Measurements from ENCODE around the gene IL6. TPM values are rescaled to one million over a fixed set of nuclear protein-coding genes. Genes with fewer than 3 reads are reported as not detected.

The IL6 gene
- total and polyA plus RNA-seq, 2 of the 8 experiments (the other 6 are each of a cell fraction or from before 2014, with no cell fraction given): 0.12 to 0.41 TPM

DNA sequence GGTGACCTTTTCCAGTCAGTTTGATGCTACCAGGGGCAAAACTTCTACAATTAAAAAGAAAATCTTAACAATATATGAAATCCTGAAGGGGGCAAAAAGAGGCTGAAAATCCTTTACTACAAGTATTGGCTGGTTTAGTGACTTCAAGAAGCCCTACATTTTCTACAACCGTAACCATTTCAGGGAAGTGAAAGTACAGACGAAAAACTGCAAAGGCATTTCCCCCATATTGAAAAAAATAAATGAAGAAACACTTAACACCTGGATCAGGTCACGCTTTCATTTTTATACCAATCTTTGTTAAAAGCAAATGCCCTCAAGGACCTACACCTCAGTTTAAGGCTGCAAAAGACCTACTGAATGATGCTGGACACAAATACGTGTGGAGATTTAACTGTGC, 38.6 kb downstream of the IL6 start:
- Histone ChIP-seq H3K56ac (replicated peaks; ENCODE audit: insufficient read length, low read depth, low read length) (no peak overlapping the region), H3K27me3 (replicated peaks in 1 of 4; ENCODE audit: control insufficient read depth in 3 of 4, extremely low read depth in 1 of 4, insufficient read depth in 3 of 4, low read length in 3 of 4) (no peaks in the 10 kb centered on the region), H3K14ac (ENCODE audit: insufficient read length) (no peak overlapping the region), H3K4me1 (replicated peaks in 1 of 4; ENCODE audit: control insufficient read depth in 3 of 4, insufficient read depth in 4 of 4, low read length in 3 of 4) (no peaks in the 10 kb centered on the region), H3K4me3 (ENCODE audit: extremely low read depth in 1 of 4, insufficient read depth in 2 of 4, low read depth in 3 of 4, low read length in 4 of 4) (no peak overlapping the region), H2BK12ac (ENCODE audit: low read depth, low read length) (no peak overlapping the region), H4K5ac (ENCODE audit: insufficient read length, low read depth, low read length) (no peak overlapping the region), H2BK5ac (ENCODE audit: low read depth, low read length) (no peak overlapping the region), H3K23ac (ENCODE audit: insufficient read length) (no peak overlapping the region), H2AFZ (ENCODE audit: low read length) (no peak overlapping the region), H3K4ac (replicated peaks; ENCODE audit: insufficient read length, low read depth, low read length) (no peak overlapping the region), H3K79me1 (ENCODE audit: low read depth, low read length) (no peaks in the 10 kb centered on the region), H2BK15ac (ENCODE audit: low read length) (no peak overlapping the region), H3K79me2 (ENCODE audit: control insufficient read depth in 1 of 2, insufficient read depth in 2 of 2, low read length in 2 of 2) (no peaks in the 10 kb centered on the region), H2BK120ac (replicated peaks; ENCODE audit: low read depth, low read length) (no peak overlapping the region), H3K9ac (replicated peaks in 1 of 4; ENCODE audit: extremely low read depth in 1 of 4, low read depth in 3 of 4, low read length in 3 of 4) (no peak overlapping the region), H3K36me3 (ENCODE audit: control insufficient read depth in 2 of 4, insufficient read depth in 4 of 4, low read length in 3 of 4) (no peaks in the 10 kb centered on the region), H2AK5ac (ENCODE audit: low read depth, low read length) (no peak overlapping the region), H3K23me2 (ENCODE audit: low read depth, low read length) (no peaks in the 10 kb centered on the region), H4K91ac (replicated peaks; ENCODE audit: insufficient read length, low read length) (no peak overlapping the region), H3K9me3 (ENCODE audit: insufficient read depth in 2 of 2, low read depth in 1 of 2, low read length in 1 of 2) (peaks cover 0 to 2% of the 10 kb centered on the region in 2 experiments; a peak in 1 of 4 replicates), H2BK20ac (ENCODE audit: low read length) (no peak overlapping the region), H3K27ac (ENCODE audit: low read depth, low read length) (no peak overlapping the region), H3K18ac (ENCODE audit: extremely low read depth, low read length) (no peak overlapping the region), H4K20me1 (replicated peaks in 1 of 2; ENCODE audit: control insufficient read depth in 1 of 2, insufficient read depth in 2 of 2, low read length in 2 of 2) (no peaks in the 10 kb centered on the region), H4K8ac (ENCODE audit: extremely low read depth, insufficient read depth, low read length) (no peak overlapping the region), H3K4me2 (ENCODE audit: insufficient read depth in 1 of 2, low read depth in 2 of 2, low read length in 2 of 2) (no peak overlapping the region)
- FAIRE-seq (no peak), DNase-seq (ENCODE audit: low read depth in 1 of 2, low spot score in 2 of 2) (no peak)
- ChIA-PET POLR2A (ENCODE audit: partially characterized antibody) (no interaction called here), CTCF (ENCODE audit: partially characterized antibody) (interaction anchor here (1.4 to 5.9 kb wide), 2 partner anchors 17 to 206 kb away, joined by 4 to 26 read pairs; no protein-coding TSS in a partner anchor)
- TF ChIP-seq KDM4A (IDR thresholded peaks at IDR 0.05; ENCODE audit: low read depth, low read length, severe bottlenecking) (no peak), JUN (IDR thresholded peaks at IDR 0.05; ENCODE audit: low read depth, low read length) (no peak), TAF7 (optimal IDR thresholded peaks at IDR 0.05; ENCODE audit: borderline replicate concordance, low read depth, low read length) (no peak), CREB1 (IDR thresholded peaks at IDR 0.05) (no peak), SRF (IDR thresholded peaks at IDR 0.05; ENCODE audit: low read depth, low read length) (no peak), NANOG (IDR thresholded peaks at IDR 0.05; ENCODE audit: insufficient read depth, low read depth, low read length, poor library complexity, severe bottlenecking) (no peak), GABPA (IDR thresholded peaks at IDR 0.05; ENCODE audit: borderline replicate concordance, insufficient read depth, low read length) (no peak)
- WGBS, 2 experiments (ENCODE audit: extremely low coverage in 1 of 2, insufficient coverage in 1 of 2, insufficient read length in 1 of 2, insufficient replicate concordance in 2 of 2, low coverage in 1 of 2, low lambda C conversion rate in 2 of 2, missing lambda C conversion rate in 1 of 2): 79% methylated on average over 4 of the region's 4 CpGs; no CpG with 5 or more reads in 1 of the 2 experiments
